KBM-7 (cell line): Measurements from ENCODE around the gene ZNF521.

Source experiments
- DNase-seq: peaks from one replicate; pipeline ENCODE4 v3.0.0-alpha.2; 2015
- in situ Hi-C: fragments of 300-500 bp; cut with MboI; formaldehyde crosslinking; loops from 2 replicates; pipeline ENCODE4 v1.14.3; 2020; ENCODE audit warnings: low sequenced_read_pairs, low pct_unique_long_range_greater_than_20kb, mixed read lengths

Gene ZNF521

DNA sequence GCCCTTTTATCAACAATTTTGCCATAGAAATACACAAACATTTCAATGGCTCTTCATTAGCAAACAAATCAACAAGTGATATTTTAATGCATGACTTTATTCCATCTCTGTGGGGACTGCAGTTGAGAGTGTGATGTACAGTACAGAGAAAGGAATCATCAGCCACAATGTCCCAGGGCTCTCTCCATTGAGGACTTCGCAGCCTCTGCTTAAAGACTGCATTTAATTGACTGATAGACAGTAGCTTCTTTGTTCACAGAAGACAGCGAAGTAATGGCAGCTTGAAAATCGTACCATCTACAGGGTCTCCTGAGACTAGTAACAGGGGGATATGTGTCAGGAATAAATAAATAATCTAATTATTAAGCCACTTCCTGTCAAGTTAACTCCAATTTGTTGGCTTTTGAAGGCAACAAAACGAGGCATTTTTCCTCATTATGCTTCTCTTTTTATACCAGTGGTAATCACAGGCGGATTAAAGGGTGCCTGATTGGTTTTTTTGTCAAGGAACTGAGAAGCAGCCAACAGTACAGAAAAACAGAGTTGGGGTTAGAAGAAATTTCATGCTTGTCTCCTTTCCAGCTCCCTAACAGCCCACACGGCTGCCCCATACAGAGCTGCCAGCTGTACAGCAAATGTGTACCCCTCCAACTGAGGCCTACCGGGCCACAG is 164.3 kb downstream of the ZNF521 start:
- in situ Hi-C loops, result no loop called here
- DNase-seq, result no peak

DNA sequence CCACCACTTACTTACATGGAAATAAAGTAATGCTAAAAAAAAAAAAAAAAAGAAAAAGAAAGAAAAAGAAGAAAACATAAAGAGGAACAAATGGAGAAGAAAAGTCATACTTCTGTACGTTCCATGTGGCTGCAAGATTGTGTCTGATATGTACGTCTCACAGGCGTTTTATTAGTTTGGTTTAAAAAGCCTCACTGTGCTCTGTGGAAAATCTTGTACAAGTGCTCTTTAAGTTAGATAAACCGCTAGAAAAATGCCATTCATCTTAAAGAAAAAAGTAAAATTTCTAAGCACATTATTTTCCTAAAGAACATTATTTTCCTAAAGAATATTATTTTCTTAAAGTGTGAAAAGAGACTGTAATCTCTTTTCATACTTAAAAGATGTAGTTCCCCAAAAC is 165.1 kb downstream of the ZNF521 start:
- in situ Hi-C loops, result no loop called here

DNA sequence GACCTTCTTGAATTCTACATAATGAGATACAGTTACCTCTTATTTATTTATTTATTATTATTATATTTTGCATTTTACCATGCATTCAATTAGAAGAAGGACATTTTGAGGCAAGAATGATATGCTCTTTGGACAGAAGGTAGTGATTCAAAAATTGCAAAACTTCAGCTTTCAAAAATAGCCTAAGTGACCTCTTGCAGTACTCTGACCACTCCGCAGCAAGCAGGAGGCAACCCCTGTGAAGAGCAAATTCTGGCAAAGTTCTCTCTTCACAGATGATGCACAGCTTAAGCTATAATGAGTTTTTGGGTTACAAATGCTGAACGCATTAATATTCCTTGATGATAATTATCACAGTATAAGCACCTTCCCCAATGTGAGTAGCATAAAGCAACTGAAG is 170.0 kb downstream of the ZNF521 start:
- in situ Hi-C loops, result no loop called here
- no peak for DNase-seq

More for the DNA sequence above, 165.1 kb downstream of the ZNF521 start:
- DNase-seq, result no peak

DNA sequence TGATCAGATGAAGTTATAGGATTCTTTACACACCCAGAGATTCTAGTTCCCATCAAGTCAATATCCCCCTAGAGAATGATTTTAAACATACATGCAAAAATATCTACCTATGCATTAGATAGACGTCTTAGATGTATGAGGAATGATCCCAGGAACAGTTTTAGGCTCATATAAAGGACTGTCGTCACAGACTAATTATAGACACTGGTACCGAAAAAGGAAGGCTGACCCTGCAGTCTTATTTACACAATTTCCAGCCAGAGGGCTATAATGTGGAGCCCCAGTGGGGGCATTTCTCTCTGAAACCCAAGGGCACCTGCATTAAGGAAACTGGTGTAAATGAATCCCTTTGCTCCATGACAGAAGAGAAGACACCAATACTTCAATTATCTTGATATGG is 170.4 kb downstream of the ZNF521 start:
- no peak for DNase-seq
- in situ Hi-C loops, result no loop called here

DNA sequence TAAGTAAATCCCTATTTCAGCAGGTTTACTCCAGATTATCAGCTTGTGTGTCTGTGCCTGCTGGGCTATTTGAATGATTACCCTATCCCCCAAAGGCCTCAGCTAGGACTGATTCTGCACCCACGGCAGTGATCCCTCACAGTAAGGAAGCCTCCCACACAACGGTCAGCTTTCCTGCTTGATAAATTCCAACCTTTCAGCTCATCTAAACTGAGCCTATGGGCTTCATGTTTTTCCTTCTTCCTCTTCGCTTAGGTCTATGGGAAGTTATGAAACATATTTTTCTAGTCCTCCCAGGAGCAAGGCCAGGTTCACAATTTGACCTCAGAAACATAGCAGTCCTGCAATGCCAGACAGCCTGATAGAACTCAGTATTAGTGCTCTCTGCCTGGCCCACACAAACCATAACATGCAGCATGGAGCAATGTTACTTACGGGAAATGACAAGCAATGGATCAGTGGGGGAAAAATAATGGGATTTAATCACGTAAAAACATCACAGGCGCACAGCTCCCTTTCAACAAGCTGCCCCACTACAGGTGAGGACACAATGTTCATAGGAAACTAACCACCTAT is 170.9 kb downstream of the ZNF521 start:
- peak; percentile 25 for DNase-seq
- in situ Hi-C loops, result no loop called here

DNA sequence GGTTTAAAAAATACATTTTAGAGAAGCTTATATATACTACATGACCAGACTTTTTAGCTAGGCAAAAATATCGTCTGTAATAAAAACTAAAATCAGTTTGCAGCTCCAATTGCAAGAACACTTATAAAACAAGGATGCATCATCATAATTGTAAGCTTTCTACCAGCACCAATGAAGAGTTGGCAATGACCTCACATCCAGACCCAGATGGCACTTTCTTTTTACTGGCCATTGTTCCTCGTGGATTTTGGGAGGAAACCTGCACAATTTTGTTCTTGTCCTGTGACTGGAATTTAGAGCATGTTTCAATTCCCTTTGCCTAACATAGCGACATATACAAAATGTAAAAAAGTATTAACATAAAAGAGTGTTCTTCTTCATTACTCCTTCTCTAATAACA is 174.3 kb downstream of the ZNF521 start:
- no peak for DNase-seq
- in situ Hi-C loops, result no loop called here

DNA sequence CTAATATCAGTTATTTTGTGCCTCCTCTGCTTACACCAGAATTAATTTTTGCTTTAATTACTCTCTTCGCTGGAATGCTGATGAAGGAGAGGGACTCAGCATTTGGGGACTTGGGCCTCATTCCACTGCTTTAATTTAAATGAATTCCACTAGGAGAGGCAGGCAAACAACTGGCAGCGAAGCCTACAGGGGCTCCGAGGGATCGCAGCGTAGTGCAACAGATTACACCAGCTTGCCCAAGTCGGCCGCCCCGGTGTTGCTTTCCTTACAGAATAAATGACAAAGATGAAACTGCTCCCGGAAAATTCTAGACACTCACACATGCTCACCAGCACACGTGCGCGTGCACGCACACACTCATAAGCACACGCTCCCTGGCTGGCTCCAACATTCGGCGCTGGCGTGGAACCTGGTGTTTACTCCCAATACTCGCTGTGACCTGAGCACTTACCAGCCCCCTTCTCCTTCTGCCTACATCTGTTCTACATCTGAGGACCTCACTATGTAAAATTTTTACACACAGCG is 175.4 kb downstream of the ZNF521 start:
- in situ Hi-C loops, result no loop called here
- no peak for DNase-seq

DNA sequence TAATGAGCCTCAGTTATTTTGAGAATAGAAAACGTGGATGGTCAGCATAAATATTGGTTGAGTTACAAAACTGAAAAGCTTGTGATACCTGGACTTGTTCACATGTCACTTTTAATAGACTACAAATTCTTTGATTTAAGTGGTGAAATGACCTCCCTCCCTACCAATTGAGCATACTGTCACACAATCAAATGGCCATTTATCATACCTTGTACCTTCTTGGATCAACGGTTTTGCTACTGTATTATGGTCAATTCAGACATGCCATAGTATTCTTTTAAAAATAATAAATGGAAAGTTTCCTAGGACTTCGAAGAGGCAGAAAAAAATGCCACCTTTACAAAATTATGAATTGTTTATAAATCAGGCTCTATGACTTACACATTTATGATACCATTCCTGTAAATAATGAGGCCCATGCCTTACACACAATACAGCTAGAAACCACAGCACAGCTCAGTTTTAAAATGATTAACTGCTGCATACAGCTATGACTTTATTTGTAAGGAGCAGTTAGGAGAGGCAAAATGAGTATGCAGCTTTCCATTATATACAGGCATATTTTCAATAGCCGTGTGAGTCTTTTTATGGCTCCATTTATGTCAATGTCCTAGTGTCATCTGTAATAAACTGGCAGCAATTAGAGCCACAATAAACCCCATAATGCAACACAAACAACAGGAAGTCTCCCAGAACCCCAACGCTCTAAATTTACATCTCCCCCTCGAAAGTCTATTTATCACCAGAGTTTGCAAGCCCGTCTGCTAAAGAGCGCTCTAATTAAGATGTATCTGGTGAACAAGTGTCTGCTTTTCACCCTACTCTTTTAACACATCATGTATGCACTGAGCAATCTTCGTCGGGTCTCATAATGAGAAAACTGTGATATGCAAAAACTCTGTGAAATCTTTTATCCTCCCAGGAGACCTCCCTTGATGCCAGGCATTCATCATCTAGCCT is 176.1 kb downstream of the ZNF521 start:
- in situ Hi-C loops, result no loop called here
- DNase-seq, result no peak

DNA sequence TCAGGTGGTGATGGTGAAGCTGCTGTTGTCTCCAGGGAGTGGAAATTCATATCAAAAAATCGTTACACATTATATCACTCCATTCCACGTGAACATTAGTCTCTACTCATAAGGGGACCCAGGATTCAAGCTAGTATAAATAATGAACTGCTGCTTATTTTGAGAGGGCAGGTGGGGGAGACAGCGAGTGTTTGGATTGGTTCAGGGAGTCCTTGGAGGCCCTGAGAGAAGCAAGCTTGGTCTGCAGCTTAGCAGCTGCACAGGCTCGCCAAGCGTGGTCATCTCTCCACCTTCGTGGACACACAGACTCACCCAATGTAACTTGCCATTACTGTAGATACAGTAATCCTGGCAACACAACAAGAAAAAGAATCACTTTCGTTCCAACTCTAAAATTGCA is 177.6 kb downstream of the ZNF521 start:
- in situ Hi-C loops, result no loop called here
- no peak for DNase-seq

DNA sequence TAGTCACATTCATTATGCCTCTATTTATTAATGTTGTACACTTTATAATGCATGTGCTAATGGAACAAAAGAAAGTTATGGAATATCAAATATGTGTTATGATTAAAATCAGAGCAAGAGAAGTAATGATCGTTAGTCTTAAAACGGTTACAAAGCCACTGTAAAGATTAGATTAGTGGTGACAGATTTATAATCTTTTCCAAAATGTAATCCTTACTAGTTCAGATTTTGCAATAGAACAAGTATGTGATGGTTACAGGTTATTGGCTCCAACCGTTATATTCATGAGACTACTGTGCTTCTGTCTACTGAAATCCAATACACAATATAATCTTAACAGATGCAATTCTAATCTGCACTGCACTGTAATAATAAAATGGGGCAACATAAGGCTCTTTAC is 180.6 kb downstream of the ZNF521 start:
- no peak for DNase-seq
- in situ Hi-C loops, result no loop called here

DNA sequence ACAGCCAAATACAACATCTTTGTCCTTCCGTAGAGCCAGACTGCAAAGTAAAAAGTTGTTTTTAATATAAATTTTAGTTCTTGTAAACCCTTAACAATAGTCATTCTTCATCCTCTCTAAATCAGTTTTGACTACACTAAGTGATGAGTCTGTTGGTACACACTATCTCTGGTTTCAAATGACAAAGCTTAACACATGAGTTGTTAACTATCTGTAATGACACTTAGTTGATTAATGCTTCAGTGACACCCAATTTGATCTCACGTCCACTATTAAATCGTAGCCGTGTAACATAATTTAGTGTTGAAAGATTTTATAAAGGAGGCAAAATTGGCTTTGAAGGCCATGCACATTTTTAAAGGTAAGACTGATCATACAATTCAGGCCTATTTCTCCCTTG is 181.6 kb downstream of the ZNF521 start:
- DNase-seq, result no peak
- in situ Hi-C loops, result no loop called here

DNA sequence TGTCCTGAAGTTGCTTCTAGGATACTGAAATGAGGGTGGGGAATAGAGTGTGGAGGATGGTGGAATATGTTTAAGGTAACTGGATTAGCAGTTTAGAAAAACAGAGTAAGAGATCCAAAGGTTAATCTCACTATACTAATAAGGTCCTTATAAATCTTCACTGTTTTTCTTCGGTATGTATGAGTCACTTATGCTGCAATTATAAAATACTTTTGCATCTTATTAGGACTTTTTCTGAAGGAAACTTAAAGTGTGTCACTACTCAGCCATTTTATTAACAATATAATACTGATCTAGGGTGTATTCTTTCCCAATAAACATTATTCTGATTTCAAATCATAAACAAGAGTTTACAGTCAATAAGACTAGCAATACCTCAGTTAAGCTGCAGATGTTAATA is 182.3 kb downstream of the ZNF521 start:
- no peak for DNase-seq
- in situ Hi-C loops, result no loop called here

DNA sequence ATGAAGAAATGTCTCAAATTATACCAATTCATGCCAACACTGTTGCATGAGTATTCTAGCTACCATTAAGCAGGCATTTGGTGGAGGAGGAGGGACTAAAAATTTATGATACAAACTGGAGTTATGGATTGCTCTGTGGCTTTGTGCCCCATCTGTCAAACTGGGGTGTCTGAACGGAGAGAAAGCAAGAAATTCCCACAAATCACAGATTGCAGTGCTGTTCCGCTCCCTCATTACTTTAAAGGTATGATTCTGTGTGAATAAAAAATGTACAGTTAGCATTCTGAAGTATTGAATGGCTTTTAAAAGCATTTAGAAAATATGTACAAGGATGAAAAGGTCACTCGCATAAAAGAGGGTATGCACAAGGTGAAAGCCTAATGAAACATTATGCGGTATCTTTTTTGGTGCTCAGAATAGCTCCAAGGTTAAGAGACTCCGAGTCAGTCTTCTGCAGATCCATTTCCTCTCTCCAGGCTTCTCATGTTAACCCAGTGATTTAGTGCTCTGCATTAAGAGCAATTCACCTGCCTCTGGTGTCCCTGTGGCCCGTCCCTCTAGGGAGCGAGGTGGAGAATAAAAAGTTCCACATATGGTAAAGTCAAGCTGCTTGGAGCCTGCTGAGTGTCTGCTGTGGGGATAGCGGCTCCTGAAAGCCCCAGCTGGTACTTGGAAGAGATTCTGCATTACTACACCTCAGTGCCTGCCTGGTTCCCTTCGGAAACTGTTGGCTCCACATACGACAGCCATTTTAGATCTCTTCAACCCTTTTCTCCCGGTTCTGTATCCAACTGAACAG is 184.2 kb downstream of the ZNF521 start:
- no peak for DNase-seq
- in situ Hi-C loops, result no loop called here

DNA sequence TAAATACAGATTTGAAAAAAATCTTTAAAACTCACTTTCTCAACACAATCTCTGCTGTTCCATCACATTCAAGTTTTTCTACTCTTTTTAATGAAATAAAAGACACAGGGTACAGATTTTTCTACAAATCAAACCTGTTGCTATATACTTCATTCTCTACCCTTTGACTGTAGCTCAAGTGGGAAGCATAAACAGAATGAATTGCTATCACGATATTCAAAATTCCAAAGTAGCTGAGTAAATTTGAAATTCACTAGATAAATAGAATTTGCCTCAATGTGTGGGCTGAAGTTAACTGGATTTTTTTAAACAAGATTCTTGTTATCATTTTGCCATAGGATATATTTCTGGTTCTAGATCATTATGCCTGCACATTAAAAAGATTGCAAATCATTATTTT is 185.9 kb downstream of the ZNF521 start:
- in situ Hi-C loops, result no loop called here
- DNase-seq, result no peak

DNA sequence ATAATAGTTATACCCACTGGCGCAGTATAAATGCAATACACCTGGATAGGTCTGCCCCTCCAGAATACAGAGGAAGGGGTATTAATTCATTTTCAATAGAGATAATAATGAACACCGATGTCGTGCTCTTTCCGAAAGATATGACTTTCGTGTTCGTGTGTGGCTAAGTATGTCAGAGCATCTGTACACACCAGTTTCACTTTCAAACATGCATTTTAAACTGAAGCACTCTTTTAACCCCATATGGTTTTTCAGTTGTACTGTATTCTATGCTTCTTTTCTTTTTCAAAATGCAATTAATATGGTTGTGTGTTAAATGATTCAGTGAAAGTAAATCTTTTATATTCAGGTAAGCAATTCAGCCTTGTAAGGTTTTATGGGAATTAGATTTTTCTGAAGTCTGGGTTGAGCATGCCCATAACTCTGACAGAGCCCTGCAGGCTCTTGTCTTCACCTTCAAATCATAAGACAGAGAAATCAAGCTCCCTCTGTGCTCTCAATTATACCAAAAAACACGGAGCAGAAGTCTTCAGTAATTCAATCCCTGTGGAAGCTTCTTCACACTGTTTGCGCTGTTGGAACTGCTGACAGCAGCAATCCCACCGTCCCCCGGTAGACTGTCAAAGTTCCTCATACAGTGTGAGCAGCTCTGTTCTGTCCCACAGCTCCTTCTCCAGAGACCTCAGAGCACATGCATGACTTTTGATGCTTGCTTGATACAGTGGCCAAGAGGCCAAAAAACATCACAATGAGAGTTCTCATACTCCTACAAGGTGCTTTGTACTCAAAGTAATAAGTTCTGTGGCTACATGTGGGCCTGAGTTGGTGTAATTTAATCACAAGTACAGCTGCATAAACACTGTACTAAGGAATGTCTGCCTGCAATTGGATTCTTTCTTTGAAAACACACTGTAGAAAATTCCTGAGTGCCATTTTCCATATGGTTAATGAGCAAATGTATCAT is 186.8 kb downstream of the ZNF521 start:
- DNase-seq, result peak; percentile 45
- in situ Hi-C loops, result no loop called here

DNA sequence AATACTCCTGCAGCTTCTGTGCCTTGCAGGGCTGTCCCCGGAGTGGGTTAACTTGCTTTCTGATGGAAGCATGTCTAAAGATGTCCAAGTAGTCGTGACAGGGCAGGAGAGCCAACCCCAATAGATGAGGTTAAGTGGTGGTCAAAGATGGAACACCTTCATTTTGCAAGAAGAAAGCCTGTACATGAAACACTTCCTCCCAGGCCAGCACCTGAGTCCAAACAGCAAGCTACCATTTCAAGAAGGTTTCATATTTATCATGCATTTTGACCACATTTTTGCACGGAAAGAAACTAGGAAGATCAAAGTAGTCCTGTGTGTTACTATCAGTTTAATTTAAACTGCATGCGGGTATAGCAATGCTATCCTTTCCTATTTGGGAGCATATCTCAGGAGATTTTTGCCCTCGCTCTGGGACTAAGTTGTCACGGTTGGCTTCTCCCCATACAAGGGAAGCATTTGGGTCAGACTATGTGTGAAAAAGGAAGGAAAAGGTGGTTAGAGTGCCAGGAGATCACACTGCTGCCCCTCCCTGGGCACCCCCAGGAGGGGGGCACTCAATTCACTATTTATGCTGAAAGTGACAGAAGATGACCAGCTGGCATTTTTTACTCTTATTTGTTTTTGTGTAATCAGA is 187.6 kb downstream of the ZNF521 start:
- peak; percentile 30 for DNase-seq
- in situ Hi-C loops, result no loop called here

DNA sequence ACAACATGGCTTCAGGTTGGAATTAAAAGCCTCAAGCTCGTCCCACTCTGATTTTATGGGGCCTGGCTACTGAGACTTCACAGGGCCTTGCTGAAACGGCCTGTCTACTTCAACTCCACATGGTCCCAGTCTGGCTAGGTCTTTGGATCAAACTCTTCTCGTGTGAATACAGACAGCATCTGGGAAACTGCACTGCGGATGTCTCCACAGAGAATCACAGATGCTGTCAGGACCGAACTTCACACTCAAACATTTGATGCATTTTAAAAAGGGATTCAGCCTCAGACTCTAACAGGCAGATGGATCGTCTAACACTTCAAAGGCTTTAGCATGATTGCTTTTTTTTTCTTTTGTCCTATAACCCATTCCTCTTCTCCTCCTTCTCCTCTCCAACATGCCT is 198.5 kb downstream of the ZNF521 start:
- in situ Hi-C loops, result no loop called here
- no peak for DNase-seq
